GM20000 (cell line): ENCODE results near the gene ZGPAT.

Experiments
- DNase-seq: peaks from one replicate; pipeline ENCODE4 v3.0.0; 2012; ENCODE audit warnings: low spot score
- CTCF ChIP-seq: IDR thresholded peaks from 2 replicates; pipeline ENCODE4 v1.5.1; 2012; ENCODE audit warnings: mild to moderate bottlenecking, control low read depth; ENCODE audit errors: extremely low read depth, missing control alignments

The ZGPAT gene

GRCh38 chr20:63672666-63673065 lies 35.2 kb upstream of the ZGPAT start:
- no peak for TF ChIP-seq CTCF
- no peak for DNase-seq

GRCh38 chr20:63673951-63674350 lies 33.9 kb upstream of the ZGPAT start:
- no peak for DNase-seq
- no peak for TF ChIP-seq CTCF

GRCh38 chr20:63675681-63676368 lies 32.0 kb upstream of the ZGPAT start:
- no peak for DNase-seq
- no peak for TF ChIP-seq CTCF

- no peak for DNase-seq
- TF ChIP-seq CTCF, result no peak
Observed at GRCh38 chr20:63678071-63678470, 29.8 kb upstream of the ZGPAT start.

- TF ChIP-seq CTCF, result no peak
- no peak for DNase-seq
Observed at GRCh38 chr20:63678667-63679465, 29.0 kb upstream of the ZGPAT start.

- no peak for DNase-seq
- no peak for TF ChIP-seq CTCF
Observed at GRCh38 chr20:63679799-63680305, 28.0 kb upstream of the ZGPAT start.

- no peak for TF ChIP-seq CTCF
- no peak for DNase-seq
Observed at GRCh38 chr20:63680427-63680826, 27.4 kb upstream of the ZGPAT start.
